Testis (tissue), 2 donors: ENCODE data around the gene SLC1A3.

Experiments
- CTCF ChIP-seq, 3 experiments: fragments of 450-650 bp in 2 of 3; fragments of 200-600 bp in 1 of 3; sonication (generic) in 1 of 3; IDR thresholded peaks; one replicate each; pipeline ENCODE4 v1.5.1; 2016 to 2019; ENCODE audit warnings: antibody characterized with exemption in 3 of 3, mild to moderate bottlenecking in 2 of 3, moderate library complexity in 1 of 3
- POLR2A ChIP-seq: fragments of 450-650 bp; IDR thresholded peaks from one replicate; pipeline ENCODE4 v1.6.1; 2017; ENCODE audit warnings: antibody characterized with exemption, mild to moderate bottlenecking, moderate library complexity

- TF ChIP-seq CTCF (IDR thresholded peaks at IDR 0.05) (no peak), POLR2A (no peak)
Observed at GRCh38 chr5:36630201-36631145, 24.1 kb downstream of the SLC1A3 start.
